ENCODE measurements around the gene ITPR3.

Gene ITPR3

GRCh38 chr6:33686981-33687975 lies 66.2 kb downstream of the ITPR3 start:
- no peak for DNase-seq (ENCODE audit: low read depth in 2 of 2)

GRCh38 chr6:33688006-33688405 lies 66.9 kb downstream of the ITPR3 start:
- no peak for DNase-seq (ENCODE audit: low read depth in 2 of 2)

- DNase-seq (ENCODE audit: low read depth in 2 of 2): no peak
Observed at GRCh38 chr6:33688451-33689147, 67.5 kb downstream of the ITPR3 start.

- no peak for DNase-seq (ENCODE audit: low read depth in 2 of 2)
Observed at GRCh38 chr6:33689148-33689494, 68.0 kb downstream of the ITPR3 start.

- no peak for DNase-seq (ENCODE audit: low read depth in 2 of 2)
Observed at GRCh38 chr6:33689879-33690278, 68.8 kb downstream of the ITPR3 start.

- DNase-seq (ENCODE audit: low read depth in 2 of 2): no peak
Observed at GRCh38 chr6:33690766-33691165, 69.6 kb downstream of the ITPR3 start.

GRCh38 chr6:33691456-33692077 lies 70.4 kb downstream of the ITPR3 start:
- no peak for DNase-seq (ENCODE audit: low read depth in 2 of 2)

- no peak for DNase-seq (ENCODE audit: low read depth in 2 of 2)
Observed at GRCh38 chr6:33692078-33692759, 71.1 kb downstream of the ITPR3 start.

GRCh38 chr6:33692760-33693158 lies 71.6 kb downstream of the ITPR3 start:
- peak; percentile 51 to 65 for DNase-seq (ENCODE audit: low read depth in 2 of 2)

- DNase-seq (ENCODE audit: low read depth in 2 of 2): no peak
Observed at GRCh38 chr6:33693186-33694105, 72.3 kb downstream of the ITPR3 start.

- peak; percentile 48 to 65 for DNase-seq (ENCODE audit: low read depth in 2 of 2)
Observed at GRCh38 chr6:33694401-33694931, 73.3 kb downstream of the ITPR3 start.

GRCh38 chr6:33694977-33695376 lies 73.9 kb downstream of the ITPR3 start:
- DNase-seq (ENCODE audit: low read depth in 2 of 2): no peak

GRCh38 chr6:33695451-33695887 lies 74.3 kb downstream of the ITPR3 start:
- no peak for DNase-seq (ENCODE audit: low read depth in 2 of 2)

- DNase-seq (ENCODE audit: low read depth in 2 of 2): no peak
Observed at GRCh38 chr6:33696076-33696475, 75.0 kb downstream of the ITPR3 start.

- DNase-seq (ENCODE audit: low read depth in 2 of 2): no peak
Observed at GRCh38 chr6:33696548-33697518, 75.7 kb downstream of the ITPR3 start.

- DNase-seq (ENCODE audit: low read depth in 2 of 2): no peak
Observed at GRCh38 chr6:33697845-33698244, 76.7 kb downstream of the ITPR3 start.

GRCh38 chr6:33698494-33698893 lies 77.4 kb downstream of the ITPR3 start:
- DNase-seq (ENCODE audit: low read depth in 2 of 2): no peak

- no peak for DNase-seq (ENCODE audit: low read depth in 2 of 2)
Observed at GRCh38 chr6:33699131-33699530, 78.0 kb downstream of the ITPR3 start.

GRCh38 chr6:33699739-33700138 lies 78.6 kb downstream of the ITPR3 start:
- no peak for DNase-seq (ENCODE audit: low read depth in 2 of 2)

All from stimulated activated CD8-positive, alpha-beta memory T cell treated with anti-CD3 and anti-CD28 coated beads, Interleukin-2, amount 100 ng/mL, for 48 hours (primary cell).